Amniotic stem cell (primary cell): ENCODE data around the gene PNCK.
"Not testable (repeated sequence)": the region's sequence is repeated elsewhere in the genome, so short reads cannot be mapped to it uniquely, and the experiment has no call there.

Experiments used
- DNase-seq: peaks from one replicate; lab custom pipeline; 2025; lab: John Stamatoyannopoulos, UW

PNCK gene

GRCh38 chrX:153699210-153699783, 25.7 kb upstream of the PNCK start:
- DNase-seq = not testable (repeated sequence)

- no peak for DNase-seq
Observed at GRCh38 chrX:153697924-153698865, 24.6 kb upstream of the PNCK start.

- not testable (repeated sequence) for DNase-seq
Observed at GRCh38 chrX:153696986-153697722, 23.5 kb upstream of the PNCK start.

GRCh38 chrX:153696538-153696937, 22.9 kb upstream of the PNCK start:
- DNase-seq = not testable (repeated sequence)

GRCh38 chrX:153696100-153696499, 22.5 kb upstream of the PNCK start:
- no peak for DNase-seq

GRCh38 chrX:153694687-153695270, 21.2 kb upstream of the PNCK start:
- DNase-seq = no peak

GRCh38 chrX:153694256-153694655, 20.6 kb upstream of the PNCK start:
- not testable (repeated sequence) for DNase-seq

GRCh38 chrX:153693216-153694086, 19.8 kb upstream of the PNCK start:
- no peak for DNase-seq

GRCh38 chrX:153692611-153693156, 19.1 kb upstream of the PNCK start:
- DNase-seq = no peak

- DNase-seq = no peak
Observed at GRCh38 chrX:153692003-153692402, 18.4 kb upstream of the PNCK start.

- DNase-seq = not testable (repeated sequence)
Observed at GRCh38 chrX:153691032-153691827, 17.6 kb upstream of the PNCK start.

GRCh38 chrX:153690466-153690865, 16.9 kb upstream of the PNCK start:
- DNase-seq = no peak

- no peak for DNase-seq
Observed at GRCh38 chrX:153689654-153690465, 16.2 kb upstream of the PNCK start.

- DNase-seq = no peak
Observed at GRCh38 chrX:153688911-153689590, 15.4 kb upstream of the PNCK start.

- DNase-seq = no peak
Observed at GRCh38 chrX:153688506-153688905, 14.9 kb upstream of the PNCK start.

- no peak for DNase-seq
Observed at GRCh38 chrX:153688071-153688470, 14.5 kb upstream of the PNCK start.

- peak; percentile 4 for DNase-seq
Observed at GRCh38 chrX:153687121-153688039, 13.8 kb upstream of the PNCK start, which contains the start of gene SLC6A8. Gene SLC6A8, plus strand, starts transcription at chrX:153687926. Its CDS starts 649 bp downstream, at chrX:153688575.
